HL-60 (cell line): Measurements from ENCODE around the gene DDX25.

Source experiments
- GABPA ChIP-seq: IDR thresholded peaks from 2 replicates; pipeline ENCODE4 v1.6.1; 2012; ENCODE audit warnings: low read depth
- POLR2AphosphoS5 ChIP-seq: IDR thresholded peaks from 2 replicates; pipeline ENCODE4 v1.6.1; 2012; ENCODE audit warnings: low read depth
- TF ChIP-seq, protein P1 (sequence below): IDR thresholded peaks from one replicate; pipeline ENCODE4 v1.5.1; 2011; ENCODE audit warnings: low read length, control low read depth, inconsistent platforms; ENCODE audit not compliant: insufficient read depth

DNA sequence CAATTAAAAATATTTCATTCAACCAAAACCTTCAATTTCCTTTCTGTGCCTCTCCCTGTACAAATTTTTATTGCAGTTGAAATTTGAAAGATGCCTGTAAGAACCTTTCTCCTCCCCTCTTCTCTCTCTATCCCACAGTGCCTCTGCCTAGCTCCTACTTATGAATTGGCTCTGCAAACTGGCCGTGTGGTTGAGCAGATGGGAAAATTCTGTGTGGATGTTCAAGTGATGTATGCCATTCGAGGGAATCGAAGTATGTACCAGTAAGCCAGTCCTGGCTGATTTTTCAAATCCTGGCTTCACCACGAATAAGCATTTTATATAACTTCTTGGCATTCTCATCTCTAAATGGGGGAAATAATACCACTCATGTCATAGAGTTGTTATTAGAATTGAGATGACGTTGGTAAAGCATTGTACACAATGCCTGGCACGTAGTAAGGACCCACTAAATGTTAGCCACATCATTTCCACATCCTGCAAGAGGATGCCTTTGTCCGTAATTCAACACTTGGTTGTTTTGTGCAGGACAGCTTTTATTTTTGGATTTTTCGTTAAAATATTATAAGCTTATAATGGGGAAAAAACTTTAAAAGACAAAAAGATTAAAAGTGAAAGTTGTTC is 6.0 kb downstream of the DDX25 start:
- TF ChIP-seq, protein P1, sequence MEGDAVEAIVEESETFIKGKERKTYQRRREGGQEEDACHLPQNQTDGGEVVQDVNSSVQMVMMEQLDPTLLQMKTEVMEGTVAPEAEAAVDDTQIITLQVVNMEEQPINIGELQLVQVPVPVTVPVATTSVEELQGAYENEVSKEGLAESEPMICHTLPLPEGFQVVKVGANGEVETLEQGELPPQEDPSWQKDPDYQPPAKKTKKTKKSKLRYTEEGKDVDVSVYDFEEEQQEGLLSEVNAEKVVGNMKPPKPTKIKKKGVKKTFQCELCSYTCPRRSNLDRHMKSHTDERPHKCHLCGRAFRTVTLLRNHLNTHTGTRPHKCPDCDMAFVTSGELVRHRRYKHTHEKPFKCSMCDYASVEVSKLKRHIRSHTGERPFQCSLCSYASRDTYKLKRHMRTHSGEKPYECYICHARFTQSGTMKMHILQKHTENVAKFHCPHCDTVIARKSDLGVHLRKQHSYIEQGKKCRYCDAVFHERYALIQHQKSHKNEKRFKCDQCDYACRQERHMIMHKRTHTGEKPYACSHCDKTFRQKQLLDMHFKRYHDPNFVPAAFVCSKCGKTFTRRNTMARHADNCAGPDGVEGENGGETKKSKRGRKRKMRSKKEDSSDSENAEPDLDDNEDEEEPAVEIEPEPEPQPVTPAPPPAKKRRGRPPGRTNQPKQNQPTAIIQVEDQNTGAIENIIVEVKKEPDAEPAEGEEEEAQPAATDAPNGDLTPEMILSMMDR, result no peak
- TF ChIP-seq GABPA (no peak), POLR2AphosphoS5 (no peak)
